ENCODE measurements around the gene ASTN2.

GRCh38 chr9:117278020-117278419, 136.8 kb downstream of the ASTN2 start:
- TF ChIP-seq, protein P1, sequence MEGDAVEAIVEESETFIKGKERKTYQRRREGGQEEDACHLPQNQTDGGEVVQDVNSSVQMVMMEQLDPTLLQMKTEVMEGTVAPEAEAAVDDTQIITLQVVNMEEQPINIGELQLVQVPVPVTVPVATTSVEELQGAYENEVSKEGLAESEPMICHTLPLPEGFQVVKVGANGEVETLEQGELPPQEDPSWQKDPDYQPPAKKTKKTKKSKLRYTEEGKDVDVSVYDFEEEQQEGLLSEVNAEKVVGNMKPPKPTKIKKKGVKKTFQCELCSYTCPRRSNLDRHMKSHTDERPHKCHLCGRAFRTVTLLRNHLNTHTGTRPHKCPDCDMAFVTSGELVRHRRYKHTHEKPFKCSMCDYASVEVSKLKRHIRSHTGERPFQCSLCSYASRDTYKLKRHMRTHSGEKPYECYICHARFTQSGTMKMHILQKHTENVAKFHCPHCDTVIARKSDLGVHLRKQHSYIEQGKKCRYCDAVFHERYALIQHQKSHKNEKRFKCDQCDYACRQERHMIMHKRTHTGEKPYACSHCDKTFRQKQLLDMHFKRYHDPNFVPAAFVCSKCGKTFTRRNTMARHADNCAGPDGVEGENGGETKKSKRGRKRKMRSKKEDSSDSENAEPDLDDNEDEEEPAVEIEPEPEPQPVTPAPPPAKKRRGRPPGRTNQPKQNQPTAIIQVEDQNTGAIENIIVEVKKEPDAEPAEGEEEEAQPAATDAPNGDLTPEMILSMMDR (IDR thresholded peaks at IDR 0.05 in 8 of 11, conservative IDR thresholded peaks at IDR 0.05 in 3 of 11) = no peak
- TF ChIP-seq POLR2A (IDR thresholded peaks at IDR 0.05) (no peak), POLR2AphosphoS5 (IDR thresholded peaks at IDR 0.05) (no peak)

All from spleen (tissue), 7 donors.